GM23338 (cell line): ENCODE data around the gene CLIC5. TPM values are rescaled to one million over a fixed set of nuclear protein-coding genes. Genes with fewer than 3 reads are reported as not detected.

Experiments used
- ATAC-seq: fragments of 200-7000 bp; cut with Tn5 transposase; 3 replicates; pipeline ENCODE4 v1.9.1; 2020
- DNase-seq: peaks from one replicate; pipeline ENCODE4 v3.0.0-alpha.2; 2015; ENCODE audit warnings: low spot score
- H2AFZ ChIP-seq: fragments of 200-600 bp; sonication (generic); 2 replicates; pipeline ENCODE4 v1.8.0; 2016; ENCODE audit warnings: antibody characterized with exemption, mild to moderate bottlenecking, moderate library complexity
- H3F3A ChIP-seq: fragments of 200-600 bp; sonication (generic); replicated peaks from 2 replicates; pipeline ENCODE4 v1.8.0; 2017; ENCODE audit warnings: antibody characterized with exemption, mixed run types, low read depth
- H3K27ac ChIP-seq: fragments of 200-600 bp; sonication (generic); 2 replicates; pipeline ENCODE4 v1.6.1; 2016; ENCODE audit warnings: low read depth
- H3K27me3 ChIP-seq: fragments of 200-600 bp; sonication (generic); 2 replicates; pipeline ENCODE4 v1.8.0; 2016; ENCODE audit warnings: mild to moderate bottlenecking, mixed run types, moderate library complexity; ENCODE audit not compliant: insufficient read depth
- H3K36me3 ChIP-seq: fragments of 200-600 bp; sonication (generic); 2 replicates; pipeline ENCODE4 v1.8.0; 2016; ENCODE audit warnings: mild to moderate bottlenecking; ENCODE audit not compliant: insufficient read depth
- H3K4me1 ChIP-seq: fragments of 200-600 bp; sonication (generic); 2 replicates; pipeline ENCODE4 v1.8.0; 2016; ENCODE audit warnings: mild to moderate bottlenecking, moderate library complexity; ENCODE audit not compliant: insufficient read depth
- H3K4me2 ChIP-seq: fragments of 200-600 bp; sonication (generic); 2 replicates; pipeline ENCODE4 v1.7.1; 2017; ENCODE audit warnings: mixed run types
- H3K4me3 ChIP-seq: fragments of 200-600 bp; sonication (generic); 2 replicates; pipeline ENCODE4 v1.6.1; 2016; ENCODE audit warnings: mixed run types
- H3K79me2 ChIP-seq: fragments of 200-600 bp; sonication (generic); replicated peaks from 2 replicates; pipeline ENCODE4 v1.8.0; 2017; ENCODE audit warnings: mild to moderate bottlenecking; ENCODE audit not compliant: insufficient read depth
- H3K9me2 ChIP-seq: fragments of 200-600 bp; sonication (generic); 2 replicates; pipeline ENCODE4 v1.8.0; 2017; ENCODE audit not compliant: insufficient read depth
- H4K20me1 ChIP-seq: fragments of 200-600 bp; sonication (generic); replicated peaks from 2 replicates; pipeline ENCODE4 v1.8.0; 2017; ENCODE audit warnings: mild to moderate bottlenecking; ENCODE audit not compliant: insufficient read depth
- H3K27ac Mint-ChIP-seq: 2 replicates; pipeline ENCODE4 v1.8.0; 2020; ENCODE audit warnings: inconsistent platforms, mild to moderate bottlenecking, moderate library complexity, mixed read lengths
- H3K27me3 Mint-ChIP-seq: 3 replicates; pipeline ENCODE4 v1.8.0; 2022; ENCODE audit warnings: low read depth, mild to moderate bottlenecking, moderate library complexity, mixed read lengths, inconsistent platforms; ENCODE audit not compliant: insufficient read depth, poor library complexity
- H3K36me3 Mint-ChIP-seq: 3 replicates; pipeline ENCODE4 v1.8.0; 2021; ENCODE audit warnings: low read depth, mild to moderate bottlenecking, inconsistent platforms, moderate library complexity, mixed read lengths
- H3K4me1 Mint-ChIP-seq: 3 replicates; pipeline ENCODE4 v1.8.0; 2020; ENCODE audit warnings: mild to moderate bottlenecking, inconsistent platforms, mixed read lengths
- H3K4me3 Mint-ChIP-seq: 3 replicates; pipeline ENCODE4 v1.8.0; 2021; ENCODE audit warnings: moderate library complexity, mild to moderate bottlenecking, inconsistent platforms, mixed read lengths
- H3K9me3 Mint-ChIP-seq: 3 replicates; pipeline ENCODE4 v1.8.0; 2020; ENCODE audit warnings: moderate library complexity, mild to moderate bottlenecking, inconsistent platforms, mixed read lengths
- CREB1 ChIP-seq: fragments of 250-450 bp; sonication (Bioruptor Pico); IDR thresholded peaks from 2 replicates; pipeline ENCODE4 v1.5.0; 2020; ENCODE audit warnings: low read depth, mild to moderate bottlenecking, moderate library complexity
- EZH2 ChIP-seq: fragments of 200-600 bp; sonication (generic); IDR thresholded peaks from one replicate; pipeline ENCODE4 v1.8.0; 2017; ENCODE audit warnings: antibody characterized with exemption, mild to moderate bottlenecking, low read depth; ENCODE audit not compliant: unreplicated experiment
- EZH2phosphoT487 ChIP-seq: fragments of 200-600 bp; sonication (generic); IDR thresholded peaks from one replicate; pipeline ENCODE4 v1.8.1; 2018; ENCODE audit warnings: antibody characterized with exemption; ENCODE audit not compliant: unreplicated experiment
- JUNB ChIP-seq: IDR thresholded peaks from one replicate; pipeline ENCODE4 v1.6.1; 2016; ENCODE audit warnings: antibody characterized with exemption; ENCODE audit not compliant: unreplicated experiment
- NANOG ChIP-seq: IDR thresholded peaks from 2 replicates; pipeline ENCODE4 v1.6.1; 2016; ENCODE audit warnings: antibody characterized with exemption, borderline replicate concordance
- POLR2AphosphoS5 ChIP-seq: IDR thresholded peaks from 2 replicates; pipeline ENCODE4 v1.6.1; 2016; ENCODE audit warnings: antibody characterized with exemption, low read depth
- STAT1 ChIP-seq: IDR thresholded peaks from one replicate; pipeline ENCODE4 v1.6.1; 2016; ENCODE audit warnings: antibody characterized with exemption; ENCODE audit not compliant: unreplicated experiment
- ZNF114 ChIP-seq: fragments of 250-450 bp; sonication (Bioruptor Pico); IDR thresholded peaks from 2 replicates; pipeline ENCODE4 v1.5.0; 2020; ENCODE audit warnings: mild to moderate bottlenecking, moderate library complexity
- ZNF331 ChIP-seq: fragments of 250-450 bp; sonication (Bioruptor Pico); IDR thresholded peaks from 2 replicates; pipeline ENCODE4 v1.5.0; 2020; ENCODE audit warnings: low read depth, mild to moderate bottlenecking, moderate library complexity
- polyA plus RNA-seq: library from polyadenylated mRNA; unstranded; fragments of >200 nt; fragmentation: Nextera tagmentation; extraction: Ambion mirVana; gene quantifications from 2 replicates; pipeline ENCODE4 v1.2.1, GENCODE V29; 2016
- total RNA-seq: library from RNA; depleted of rRNA; stranded (reverse); fragments of >200 nt; shearing (Covaris generic); gene quantifications from 2 replicates; pipeline ENCODE4 v1.2.3, GENCODE V29; 2014
- TF ChIP-seq, protein P1 (sequence below): fragments of 250-450 bp; sonication (Bioruptor Pico); IDR thresholded peaks from 2 replicates; pipeline ENCODE4 v1.5.0; 2020; ENCODE audit warnings: mild to moderate bottlenecking, moderate library complexity
- TF ChIP-seq, protein P2 (sequence below), 2 experiments: fragments of 200-600 bp in 1 of 2; sonication (generic) in 1 of 2; conservative IDR thresholded peaks; 2 replicates each; pipeline versions ENCODE4 v1.5.1 to v1.6.1; 2016 to 2017; ENCODE audit warnings: antibody characterized with exemption in 2 of 2, low read depth in 2 of 2, mild to moderate bottlenecking in 2 of 2, moderate library complexity in 1 of 2
- TF ChIP-seq, protein P3 (sequence below): IDR thresholded peaks from 2 replicates; pipeline ENCODE4 v1.6.1; 2016; ENCODE audit warnings: antibody characterized with exemption
- TF ChIP-seq, protein P4 (sequence below): IDR thresholded peaks from one replicate; pipeline ENCODE4 v1.6.1; 2018; ENCODE audit warnings: antibody characterized with exemption; ENCODE audit not compliant: unreplicated experiment

The CLIC5 gene
- total and polyA plus RNA-seq, 2 experiments from 2014 or later = 0.08 TPM; not detected in 1

DNA sequence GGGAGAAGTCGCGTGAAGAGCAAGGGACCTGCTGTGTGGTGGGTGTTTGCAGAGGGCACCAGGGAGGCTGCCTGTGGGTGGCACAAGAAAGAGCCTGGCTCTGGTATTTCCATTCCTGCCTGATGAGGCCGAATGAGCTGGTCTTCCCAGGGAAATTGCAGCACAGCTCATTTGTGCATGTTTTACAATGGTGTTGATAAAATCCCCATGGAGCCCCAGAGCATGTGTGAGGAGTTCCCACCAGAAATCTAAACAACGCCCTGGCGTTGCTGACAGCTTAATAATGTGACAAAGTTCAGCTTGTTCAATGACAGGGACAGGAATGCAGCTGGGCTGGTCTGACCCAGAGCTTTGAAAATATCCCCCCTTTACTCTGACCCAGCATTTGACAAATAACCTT, 135.5 kb downstream of the CLIC5 start:
- Histone ChIP-seq H3K27ac (no peak overlapping the region), H3K9me2 (peaks cover 31% of the 10 kb centered on the region), H3K4me2 (no peak overlapping the region), H3K36me3 (no peaks in the 10 kb centered on the region), H4K20me1 (no peaks in the 10 kb centered on the region), H3K4me3 (no peak overlapping the region), H3K79me2 (no peaks in the 10 kb centered on the region), H3K4me1 (no peaks in the 10 kb centered on the region), H3K27me3 (no peaks in the 10 kb centered on the region), H2AFZ (no peak overlapping the region), H3F3A (no peaks in the 10 kb centered on the region)
- H3K27ac Mint-ChIP-seq = no peak overlapping the region
- H3K4me1 Mint-ChIP-seq = no peaks in the 10 kb centered on the region
- DNase-seq (no peak), ATAC-seq (no peak)
- TF ChIP-seq, protein P1, sequence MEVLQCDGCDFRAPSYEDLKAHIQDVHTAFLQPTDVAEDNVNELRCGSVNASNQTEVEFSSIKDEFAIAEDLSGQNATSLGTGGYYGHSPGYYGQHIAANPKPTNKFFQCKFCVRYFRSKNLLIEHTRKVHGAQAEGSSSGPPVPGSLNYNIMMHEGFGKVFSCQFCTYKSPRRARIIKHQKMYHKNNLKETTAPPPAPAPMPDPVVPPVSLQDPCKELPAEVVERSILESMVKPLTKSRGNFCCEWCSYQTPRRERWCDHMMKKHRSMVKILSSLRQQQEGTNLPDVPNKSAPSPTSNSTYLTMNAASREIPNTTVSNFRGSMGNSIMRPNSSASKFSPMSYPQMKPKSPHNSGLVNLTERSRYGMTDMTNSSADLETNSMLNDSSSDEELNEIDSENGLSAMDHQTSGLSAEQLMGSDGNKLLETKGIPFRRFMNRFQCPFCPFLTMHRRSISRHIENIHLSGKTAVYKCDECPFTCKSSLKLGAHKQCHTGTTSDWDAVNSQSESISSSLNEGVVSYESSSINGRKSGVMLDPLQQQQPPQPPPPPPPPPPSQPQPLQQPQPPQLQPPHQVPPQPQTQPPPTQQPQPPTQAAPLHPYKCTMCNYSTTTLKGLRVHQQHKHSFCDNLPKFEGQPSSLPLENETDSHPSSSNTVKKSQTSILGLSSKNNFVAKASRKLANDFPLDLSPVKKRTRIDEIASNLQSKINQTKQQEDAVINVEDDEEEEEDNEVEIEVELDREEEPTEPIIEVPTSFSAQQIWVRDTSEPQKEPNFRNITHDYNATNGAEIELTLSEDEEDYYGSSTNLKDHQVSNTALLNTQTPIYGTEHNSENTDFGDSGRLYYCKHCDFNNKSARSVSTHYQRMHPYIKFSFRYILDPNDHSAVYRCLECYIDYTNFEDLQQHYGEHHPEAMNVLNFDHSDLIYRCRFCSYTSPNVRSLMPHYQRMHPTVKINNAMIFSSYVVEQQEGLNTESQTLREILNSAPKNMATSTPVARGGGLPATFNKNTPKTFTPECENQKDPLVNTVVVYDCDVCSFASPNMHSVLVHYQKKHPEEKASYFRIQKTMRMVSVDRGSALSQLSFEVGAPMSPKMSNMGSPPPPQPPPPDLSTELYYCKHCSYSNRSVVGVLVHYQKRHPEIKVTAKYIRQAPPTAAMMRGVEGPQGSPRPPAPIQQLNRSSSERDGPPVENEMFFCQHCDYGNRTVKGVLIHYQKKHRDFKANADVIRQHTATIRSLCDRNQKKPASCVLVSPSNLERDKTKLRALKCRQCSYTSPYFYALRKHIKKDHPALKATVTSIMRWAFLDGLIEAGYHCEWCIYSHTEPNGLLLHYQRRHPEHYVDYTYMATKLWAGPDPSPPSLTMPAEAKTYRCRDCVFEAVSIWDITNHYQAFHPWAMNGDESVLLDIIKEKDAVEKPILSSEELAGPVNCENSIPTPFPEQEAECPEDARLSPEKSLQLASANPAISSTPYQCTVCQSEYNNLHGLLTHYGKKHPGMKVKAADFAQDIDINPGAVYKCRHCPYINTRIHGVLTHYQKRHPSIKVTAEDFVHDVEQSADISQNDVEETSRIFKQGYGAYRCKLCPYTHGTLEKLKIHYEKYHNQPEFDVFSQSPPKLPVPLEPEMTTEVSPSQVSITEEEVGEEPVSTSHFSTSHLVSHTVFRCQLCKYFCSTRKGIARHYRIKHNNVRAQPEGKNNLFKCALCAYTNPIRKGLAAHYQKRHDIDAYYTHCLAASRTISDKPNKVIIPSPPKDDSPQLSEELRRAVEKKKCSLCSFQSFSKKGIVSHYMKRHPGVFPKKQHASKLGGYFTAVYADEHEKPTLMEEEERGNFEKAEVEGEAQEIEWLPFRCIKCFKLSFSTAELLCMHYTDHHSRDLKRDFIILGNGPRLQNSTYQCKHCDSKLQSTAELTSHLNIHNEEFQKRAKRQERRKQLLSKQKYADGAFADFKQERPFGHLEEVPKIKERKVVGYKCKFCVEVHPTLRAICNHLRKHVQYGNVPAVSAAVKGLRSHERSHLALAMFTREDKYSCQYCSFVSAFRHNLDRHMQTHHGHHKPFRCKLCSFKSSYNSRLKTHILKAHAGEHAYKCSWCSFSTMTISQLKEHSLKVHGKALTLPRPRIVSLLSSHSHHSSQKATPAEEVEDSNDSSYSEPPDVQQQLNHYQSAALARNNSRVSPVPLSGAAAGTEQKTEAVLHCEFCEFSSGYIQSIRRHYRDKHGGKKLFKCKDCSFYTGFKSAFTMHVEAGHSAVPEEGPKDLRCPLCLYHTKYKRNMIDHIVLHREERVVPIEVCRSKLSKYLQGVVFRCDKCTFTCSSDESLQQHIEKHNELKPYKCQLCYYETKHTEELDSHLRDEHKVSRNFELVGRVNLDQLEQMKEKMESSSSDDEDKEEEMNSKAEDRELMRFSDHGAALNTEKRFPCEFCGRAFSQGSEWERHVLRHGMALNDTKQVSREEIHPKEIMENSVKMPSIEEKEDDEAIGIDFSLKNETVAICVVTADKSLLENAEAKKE = no peak
- TF ChIP-seq JUNB = no peak
- TF ChIP-seq, protein P2, sequence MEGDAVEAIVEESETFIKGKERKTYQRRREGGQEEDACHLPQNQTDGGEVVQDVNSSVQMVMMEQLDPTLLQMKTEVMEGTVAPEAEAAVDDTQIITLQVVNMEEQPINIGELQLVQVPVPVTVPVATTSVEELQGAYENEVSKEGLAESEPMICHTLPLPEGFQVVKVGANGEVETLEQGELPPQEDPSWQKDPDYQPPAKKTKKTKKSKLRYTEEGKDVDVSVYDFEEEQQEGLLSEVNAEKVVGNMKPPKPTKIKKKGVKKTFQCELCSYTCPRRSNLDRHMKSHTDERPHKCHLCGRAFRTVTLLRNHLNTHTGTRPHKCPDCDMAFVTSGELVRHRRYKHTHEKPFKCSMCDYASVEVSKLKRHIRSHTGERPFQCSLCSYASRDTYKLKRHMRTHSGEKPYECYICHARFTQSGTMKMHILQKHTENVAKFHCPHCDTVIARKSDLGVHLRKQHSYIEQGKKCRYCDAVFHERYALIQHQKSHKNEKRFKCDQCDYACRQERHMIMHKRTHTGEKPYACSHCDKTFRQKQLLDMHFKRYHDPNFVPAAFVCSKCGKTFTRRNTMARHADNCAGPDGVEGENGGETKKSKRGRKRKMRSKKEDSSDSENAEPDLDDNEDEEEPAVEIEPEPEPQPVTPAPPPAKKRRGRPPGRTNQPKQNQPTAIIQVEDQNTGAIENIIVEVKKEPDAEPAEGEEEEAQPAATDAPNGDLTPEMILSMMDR (conservative IDR thresholded peaks at IDR 0.05; ENCODE audit: low read depth in 2 of 2) = no peak
- TF ChIP-seq EZH2phosphoT487 = no peak
- no peak for TF ChIP-seq NANOG
- no peak for TF ChIP-seq ZNF114 (CRISPR knock-in tag)
- TF ChIP-seq, protein P3, sequence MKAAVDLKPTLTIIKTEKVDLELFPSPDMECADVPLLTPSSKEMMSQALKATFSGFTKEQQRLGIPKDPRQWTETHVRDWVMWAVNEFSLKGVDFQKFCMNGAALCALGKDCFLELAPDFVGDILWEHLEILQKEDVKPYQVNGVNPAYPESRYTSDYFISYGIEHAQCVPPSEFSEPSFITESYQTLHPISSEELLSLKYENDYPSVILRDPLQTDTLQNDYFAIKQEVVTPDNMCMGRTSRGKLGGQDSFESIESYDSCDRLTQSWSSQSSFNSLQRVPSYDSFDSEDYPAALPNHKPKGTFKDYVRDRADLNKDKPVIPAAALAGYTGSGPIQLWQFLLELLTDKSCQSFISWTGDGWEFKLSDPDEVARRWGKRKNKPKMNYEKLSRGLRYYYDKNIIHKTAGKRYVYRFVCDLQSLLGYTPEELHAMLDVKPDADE = no peak
- TF ChIP-seq, protein P4, sequence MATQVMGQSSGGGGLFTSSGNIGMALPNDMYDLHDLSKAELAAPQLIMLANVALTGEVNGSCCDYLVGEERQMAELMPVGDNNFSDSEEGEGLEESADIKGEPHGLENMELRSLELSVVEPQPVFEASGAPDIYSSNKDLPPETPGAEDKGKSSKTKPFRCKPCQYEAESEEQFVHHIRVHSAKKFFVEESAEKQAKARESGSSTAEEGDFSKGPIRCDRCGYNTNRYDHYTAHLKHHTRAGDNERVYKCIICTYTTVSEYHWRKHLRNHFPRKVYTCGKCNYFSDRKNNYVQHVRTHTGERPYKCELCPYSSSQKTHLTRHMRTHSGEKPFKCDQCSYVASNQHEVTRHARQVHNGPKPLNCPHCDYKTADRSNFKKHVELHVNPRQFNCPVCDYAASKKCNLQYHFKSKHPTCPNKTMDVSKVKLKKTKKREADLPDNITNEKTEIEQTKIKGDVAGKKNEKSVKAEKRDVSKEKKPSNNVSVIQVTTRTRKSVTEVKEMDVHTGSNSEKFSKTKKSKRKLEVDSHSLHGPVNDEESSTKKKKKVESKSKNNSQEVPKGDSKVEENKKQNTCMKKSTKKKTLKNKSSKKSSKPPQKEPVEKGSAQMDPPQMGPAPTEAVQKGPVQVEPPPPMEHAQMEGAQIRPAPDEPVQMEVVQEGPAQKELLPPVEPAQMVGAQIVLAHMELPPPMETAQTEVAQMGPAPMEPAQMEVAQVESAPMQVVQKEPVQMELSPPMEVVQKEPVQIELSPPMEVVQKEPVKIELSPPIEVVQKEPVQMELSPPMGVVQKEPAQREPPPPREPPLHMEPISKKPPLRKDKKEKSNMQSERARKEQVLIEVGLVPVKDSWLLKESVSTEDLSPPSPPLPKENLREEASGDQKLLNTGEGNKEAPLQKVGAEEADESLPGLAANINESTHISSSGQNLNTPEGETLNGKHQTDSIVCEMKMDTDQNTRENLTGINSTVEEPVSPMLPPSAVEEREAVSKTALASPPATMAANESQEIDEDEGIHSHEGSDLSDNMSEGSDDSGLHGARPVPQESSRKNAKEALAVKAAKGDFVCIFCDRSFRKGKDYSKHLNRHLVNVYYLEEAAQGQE = no peak
- no peak for TF ChIP-seq ZNF331 (CRISPR knock-in tag)
- no peak for TF ChIP-seq EZH2
- TF ChIP-seq POLR2AphosphoS5 = no peak
- no peak for TF ChIP-seq STAT1
- no peak for TF ChIP-seq CREB1 (CRISPR knock-in tag)
- H3K27me3 Mint-ChIP-seq = no peaks in the 10 kb centered on the region
- no peak overlapping the region for H3K4me3 Mint-ChIP-seq
- H3K36me3 Mint-ChIP-seq = no peaks in the 10 kb centered on the region
- no peaks in the 10 kb centered on the region for H3K9me3 Mint-ChIP-seq
